ENCODE results near the gene SEMA5A.
"Not testable (repeated sequence)": the region's sequence is repeated elsewhere in the genome, so short reads cannot be mapped to it uniquely, and the experiment has no call there.

The SEMA5A gene

DNA sequence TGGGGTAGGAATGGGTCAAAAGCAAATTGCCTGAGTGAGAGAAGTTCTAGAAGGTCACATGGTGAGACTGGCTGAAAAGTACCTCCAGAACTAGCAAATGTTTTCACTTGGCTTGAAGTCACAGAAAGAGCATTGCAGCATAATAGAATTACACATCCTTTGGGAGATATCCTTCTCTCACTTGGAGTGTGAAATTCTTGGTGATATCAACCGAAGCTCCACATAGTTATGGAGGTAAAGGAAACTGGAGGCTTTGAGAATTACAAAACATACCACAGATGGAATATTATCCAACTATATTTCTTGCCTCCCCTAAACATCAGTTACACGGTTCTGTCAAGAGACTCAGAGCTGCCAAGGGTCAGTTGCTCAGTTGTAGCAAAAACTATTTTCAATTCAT is 182.4 kb downstream of the SEMA5A start:
- DNase-seq (ENCODE audit: low read depth in 2 of 3, low spot score in 1 of 3): no peak

GRCh38 chr5:9363026-9363425 is 182.8 kb downstream of the SEMA5A start:
- DNase-seq (ENCODE audit: low read depth in 2 of 3, low spot score in 1 of 3): no peak

DNA sequence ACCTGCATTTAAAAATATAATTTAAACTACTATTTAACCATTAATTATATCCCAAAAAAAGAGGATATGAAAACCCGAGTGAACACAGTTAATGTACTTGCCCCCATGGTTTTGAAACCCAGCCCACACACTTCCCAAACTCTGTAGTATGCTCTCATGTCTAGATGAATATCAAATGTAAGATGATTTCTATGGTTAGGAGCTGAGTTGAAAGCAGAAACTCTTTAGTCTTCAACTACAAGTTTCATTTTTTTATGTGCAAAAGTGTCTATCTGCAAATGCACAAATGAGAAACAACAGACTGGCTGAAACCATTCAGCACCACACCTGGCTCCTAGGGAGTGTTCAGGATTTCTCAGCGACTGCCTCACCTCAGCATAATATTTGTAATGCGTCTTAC is 183.3 kb downstream of the SEMA5A start:
- DNase-seq (ENCODE audit: low read depth in 2 of 3, low spot score in 1 of 3): no peak

DNA sequence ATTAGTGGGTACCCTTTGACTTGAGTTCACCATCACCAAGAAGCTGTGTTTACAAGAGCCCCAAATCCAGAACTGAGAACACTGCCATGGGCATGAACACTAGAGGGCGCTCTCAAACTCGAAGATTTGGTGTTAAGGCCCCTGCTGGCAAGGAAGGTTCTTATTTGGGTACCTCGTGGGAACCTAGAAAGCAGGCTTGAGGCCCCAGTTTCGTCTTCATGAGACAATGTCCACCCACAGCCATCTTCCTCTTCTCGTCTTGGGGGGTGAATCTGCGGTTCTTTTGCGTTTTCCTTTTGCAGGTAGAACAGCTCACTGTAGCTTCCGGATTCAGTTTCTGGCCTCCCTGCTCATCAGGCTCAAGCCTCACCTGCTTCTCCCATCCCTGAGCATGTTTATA is 184.0 kb downstream of the SEMA5A start:
- peak in 2 of 3 donors; percentile 8 to 29 for DNase-seq (ENCODE audit: low read depth in 2 of 3, low spot score in 1 of 3)

DNA sequence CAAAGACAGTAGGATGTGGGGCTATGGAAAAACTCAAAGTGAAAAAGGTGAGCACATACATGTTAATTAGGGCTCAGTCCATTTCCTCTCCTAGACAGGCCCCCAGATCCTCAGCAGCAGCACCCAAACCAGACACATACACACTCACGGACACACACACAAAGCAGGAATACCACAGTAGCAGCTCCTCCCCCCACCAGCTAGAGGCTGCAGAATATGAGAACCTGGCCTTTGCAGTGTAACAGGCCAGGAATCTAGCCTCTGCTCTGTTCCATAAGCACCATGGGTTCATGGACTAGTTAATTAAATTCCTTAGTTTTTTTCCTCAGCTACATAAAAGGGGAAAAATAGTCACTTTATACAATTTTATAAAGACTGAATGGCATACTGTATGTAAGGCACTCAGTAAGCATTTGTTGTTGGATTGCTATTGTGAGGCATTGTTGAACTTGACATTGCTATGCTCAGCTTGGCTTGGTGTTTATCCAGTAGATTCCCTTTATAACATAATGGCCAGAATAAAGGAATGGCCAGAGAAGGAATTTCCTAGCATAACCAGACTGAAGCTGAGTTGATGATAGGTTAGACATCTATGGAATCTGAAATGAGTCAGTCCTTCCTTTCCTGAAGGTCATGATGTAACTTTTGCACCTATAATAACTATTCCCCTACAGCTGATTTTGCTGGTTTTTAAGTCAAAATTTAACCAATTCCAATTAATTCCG is 186.8 kb downstream of the SEMA5A start:
- no peak for DNase-seq (ENCODE audit: low read depth in 2 of 3, low spot score in 1 of 3)

DNA sequence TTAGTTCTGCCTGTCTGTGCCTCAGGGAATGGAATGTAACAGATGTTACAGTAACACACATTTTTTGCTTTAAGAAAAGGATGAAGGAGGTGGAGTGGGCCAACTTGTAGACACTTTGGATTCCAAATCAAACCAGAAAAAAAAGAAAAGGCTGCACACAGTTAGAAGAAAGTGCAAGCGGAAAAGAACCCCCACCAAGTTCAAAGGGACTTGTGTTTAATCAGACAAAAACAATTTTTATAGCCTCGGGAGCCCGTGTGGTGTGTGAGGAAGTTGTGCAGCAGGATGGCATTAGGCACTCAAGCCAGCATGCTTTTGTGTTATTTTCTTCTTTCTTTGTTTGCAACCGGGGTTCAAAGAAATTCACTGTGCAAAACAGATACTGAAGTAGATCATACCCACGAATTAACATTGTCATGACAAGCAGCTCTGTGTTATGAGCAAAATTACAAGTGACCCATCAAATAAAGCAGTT is 189.5 kb downstream of the SEMA5A start:
- DNase-seq (ENCODE audit: low read depth in 2 of 3, low spot score in 1 of 3): no peak

GRCh38 chr5:9354336-9355081 is 191.4 kb downstream of the SEMA5A start:
- no peak for DNase-seq (ENCODE audit: low read depth in 2 of 3, low spot score in 1 of 3)

GRCh38 chr5:9353048-9353447 is 192.8 kb downstream of the SEMA5A start:
- DNase-seq (ENCODE audit: low read depth in 2 of 3, low spot score in 1 of 3): not testable (repeated sequence)

DNA sequence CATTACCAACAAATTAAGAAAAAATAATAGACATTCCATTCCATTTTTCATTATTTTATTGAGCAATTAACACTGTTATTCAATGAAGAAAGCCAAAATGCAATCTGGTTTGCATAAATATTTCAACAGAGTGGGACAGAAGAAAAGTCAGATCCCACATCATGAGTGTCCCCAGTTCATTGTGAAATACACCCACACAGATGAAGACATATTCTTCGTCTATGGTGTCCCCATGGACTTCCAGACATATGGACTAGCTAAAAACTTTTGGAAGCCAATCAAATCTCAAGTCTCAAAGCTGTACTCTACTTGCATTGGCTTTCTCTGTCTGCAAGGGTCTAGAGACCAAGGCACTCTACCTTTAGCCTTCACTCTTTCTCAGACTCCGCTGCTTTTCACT is 194.3 kb downstream of the SEMA5A start:
- DNase-seq (ENCODE audit: low read depth in 2 of 3, low spot score in 1 of 3): no peak

- no peak for DNase-seq (ENCODE audit: low read depth in 2 of 3, low spot score in 1 of 3)
Observed at GRCh38 chr5:9350301-9350797, 195.5 kb downstream of the SEMA5A start.

DNA sequence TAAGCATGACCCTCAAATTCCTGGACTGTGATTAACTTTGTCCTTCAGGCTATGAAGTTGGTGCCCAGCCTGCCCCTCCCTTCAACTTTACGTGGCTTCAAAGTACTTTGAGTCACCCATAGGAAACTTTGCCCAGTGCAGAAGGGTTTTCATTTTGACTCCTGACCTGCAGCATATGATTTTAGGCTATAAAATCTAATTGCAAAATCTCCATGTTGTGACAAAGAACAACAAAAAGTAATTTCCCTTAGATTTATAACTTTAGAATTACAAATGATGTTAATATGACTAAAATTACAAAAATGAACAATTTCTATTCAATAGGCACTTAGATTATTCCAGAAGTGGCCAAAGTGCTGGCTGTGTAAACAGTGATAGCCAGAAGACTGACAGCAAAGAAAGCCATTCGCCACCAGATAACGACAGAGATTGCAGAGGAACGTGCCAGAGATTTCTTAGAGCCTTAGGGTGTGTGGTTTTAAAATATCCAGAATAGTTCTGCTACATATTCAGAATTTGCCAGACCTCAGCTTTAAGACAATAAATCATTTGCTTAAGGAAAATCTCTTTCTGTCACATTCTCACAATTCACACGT is 197.4 kb downstream of the SEMA5A start:
- no peak for DNase-seq (ENCODE audit: low read depth in 2 of 3, low spot score in 1 of 3)

GRCh38 chr5:9347541-9348295 is 198.2 kb downstream of the SEMA5A start:
- DNase-seq (ENCODE audit: low read depth in 2 of 3, low spot score in 1 of 3): no peak

DNA sequence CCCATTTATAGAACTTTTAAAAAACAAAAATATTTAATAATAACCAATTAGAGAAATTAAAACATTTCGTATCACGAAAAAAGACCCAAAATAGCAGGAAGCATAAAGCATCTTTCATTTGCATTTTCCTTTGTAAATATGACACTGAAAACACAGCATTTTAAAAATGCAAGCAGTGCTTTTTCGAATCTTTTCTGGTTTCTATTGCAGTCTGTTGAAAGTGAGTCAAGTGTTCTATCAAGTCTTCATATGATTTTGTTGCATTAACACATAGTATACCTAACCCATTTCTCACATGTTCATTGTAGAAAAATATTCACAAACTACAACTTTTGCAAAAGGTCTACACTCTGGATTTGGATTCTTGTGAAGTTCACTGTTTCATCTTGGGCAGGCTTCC is 198.8 kb downstream of the SEMA5A start:
- DNase-seq (ENCODE audit: low read depth in 2 of 3, low spot score in 1 of 3): no peak

- no peak for DNase-seq (ENCODE audit: low read depth in 2 of 3, low spot score in 1 of 3)
Observed at GRCh38 chr5:9344751-9345240, 201.1 kb downstream of the SEMA5A start.

GRCh38 chr5:9343146-9343850 is 202.6 kb downstream of the SEMA5A start:
- no peak for DNase-seq (ENCODE audit: low read depth in 2 of 3, low spot score in 1 of 3)

DNA sequence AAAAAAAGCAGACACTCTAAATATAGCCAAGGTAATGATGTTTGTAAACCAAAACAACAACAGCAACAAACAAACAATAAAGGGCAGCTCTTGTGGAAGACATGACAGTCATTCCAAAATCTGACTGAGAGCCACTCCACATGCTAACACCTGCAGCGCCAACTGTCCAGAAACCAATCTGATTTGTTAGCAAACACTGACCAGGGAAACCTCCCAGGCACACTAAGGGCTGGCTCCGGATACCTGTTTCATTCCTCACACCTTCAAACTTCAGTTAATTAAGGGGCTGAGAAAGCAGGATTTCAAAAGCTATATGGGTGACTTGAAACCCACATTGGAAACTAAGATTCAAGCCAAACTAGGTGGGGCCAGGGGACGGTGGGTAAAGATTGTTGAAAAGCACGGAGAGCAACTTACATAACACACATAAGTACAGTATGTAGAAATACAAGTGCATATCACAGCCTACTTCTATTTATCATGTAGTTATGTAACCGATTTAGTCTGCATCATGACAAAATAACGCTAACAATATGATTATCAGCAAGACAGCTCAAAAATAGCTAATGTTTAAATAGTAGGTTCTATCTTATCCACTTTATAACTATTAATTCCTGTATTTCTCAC is 203.6 kb downstream of the SEMA5A start:
- no peak for DNase-seq (ENCODE audit: low read depth in 2 of 3, low spot score in 1 of 3)

- no peak for DNase-seq (ENCODE audit: low read depth in 2 of 3, low spot score in 1 of 3)
Observed at GRCh38 chr5:9340085-9340484, 205.8 kb downstream of the SEMA5A start.

DNA sequence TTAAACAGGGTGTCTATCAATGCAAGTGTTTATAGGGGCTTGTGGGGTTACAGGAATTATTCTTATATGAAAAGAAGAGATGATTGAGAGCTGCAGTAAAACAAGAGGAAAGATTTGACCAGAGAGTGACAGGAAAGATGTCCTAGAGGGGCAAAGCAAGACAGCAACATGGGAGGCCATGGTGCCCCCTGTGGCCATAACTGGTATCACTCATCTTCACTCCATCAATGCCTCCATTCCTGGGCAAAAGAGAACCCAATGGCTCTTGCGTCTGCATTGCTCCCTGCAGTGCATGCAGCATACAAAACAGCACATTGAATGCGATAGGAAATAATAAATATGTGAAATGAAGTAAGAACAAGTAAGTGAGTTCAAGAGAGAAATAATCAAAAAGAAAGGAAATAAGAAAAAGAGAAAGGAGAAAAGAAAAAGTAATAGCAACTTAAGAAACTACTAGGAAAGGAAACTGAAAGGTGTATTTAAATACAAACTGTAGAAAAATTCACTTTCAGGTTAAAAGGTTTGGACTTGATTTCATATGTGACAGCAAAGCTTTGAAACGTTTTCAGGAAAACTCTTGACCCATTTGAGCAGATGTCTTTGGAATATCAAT is 206.6 kb downstream of the SEMA5A start:
- peak in 1 of 3 donors; percentile 2 for DNase-seq (ENCODE audit: low read depth in 2 of 3, low spot score in 1 of 3)

- DNase-seq (ENCODE audit: low read depth in 2 of 3, low spot score in 1 of 3): no peak
Observed at GRCh38 chr5:9338796-9339195, 207.1 kb downstream of the SEMA5A start.
